ENCODE data around the gene GIPR.

GIPR gene

DNA sequence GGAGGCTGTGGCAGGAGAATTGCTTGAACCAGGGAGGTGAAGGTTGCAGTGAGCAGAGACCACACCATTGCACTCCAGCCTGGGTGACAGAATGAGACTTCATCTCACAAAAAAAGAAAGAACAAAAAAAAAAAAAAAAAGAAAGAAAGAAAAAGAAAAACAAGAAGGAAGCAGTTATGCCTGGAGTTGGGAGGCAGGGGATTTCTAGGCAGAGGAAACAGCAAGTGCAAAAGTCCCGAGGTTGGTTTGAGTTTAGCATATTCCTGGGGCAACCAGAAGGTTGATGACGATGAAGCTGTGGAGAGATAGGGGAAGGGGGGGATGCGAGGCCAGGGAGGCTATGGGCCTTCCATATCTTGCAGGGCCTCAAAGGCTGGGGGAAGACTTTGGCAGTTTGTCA is 17.3 kb upstream of the GIPR start:
- TF ChIP-seq, protein P1, sequence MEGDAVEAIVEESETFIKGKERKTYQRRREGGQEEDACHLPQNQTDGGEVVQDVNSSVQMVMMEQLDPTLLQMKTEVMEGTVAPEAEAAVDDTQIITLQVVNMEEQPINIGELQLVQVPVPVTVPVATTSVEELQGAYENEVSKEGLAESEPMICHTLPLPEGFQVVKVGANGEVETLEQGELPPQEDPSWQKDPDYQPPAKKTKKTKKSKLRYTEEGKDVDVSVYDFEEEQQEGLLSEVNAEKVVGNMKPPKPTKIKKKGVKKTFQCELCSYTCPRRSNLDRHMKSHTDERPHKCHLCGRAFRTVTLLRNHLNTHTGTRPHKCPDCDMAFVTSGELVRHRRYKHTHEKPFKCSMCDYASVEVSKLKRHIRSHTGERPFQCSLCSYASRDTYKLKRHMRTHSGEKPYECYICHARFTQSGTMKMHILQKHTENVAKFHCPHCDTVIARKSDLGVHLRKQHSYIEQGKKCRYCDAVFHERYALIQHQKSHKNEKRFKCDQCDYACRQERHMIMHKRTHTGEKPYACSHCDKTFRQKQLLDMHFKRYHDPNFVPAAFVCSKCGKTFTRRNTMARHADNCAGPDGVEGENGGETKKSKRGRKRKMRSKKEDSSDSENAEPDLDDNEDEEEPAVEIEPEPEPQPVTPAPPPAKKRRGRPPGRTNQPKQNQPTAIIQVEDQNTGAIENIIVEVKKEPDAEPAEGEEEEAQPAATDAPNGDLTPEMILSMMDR (conservative IDR thresholded peaks at IDR 0.05; ENCODE audit: low read length): no peak
- no peak for DNase-seq (ENCODE audit: low read depth)
- H3K4me3 ChIP-seq (ENCODE audit: low read length): no peak overlapping the region

DNA sequence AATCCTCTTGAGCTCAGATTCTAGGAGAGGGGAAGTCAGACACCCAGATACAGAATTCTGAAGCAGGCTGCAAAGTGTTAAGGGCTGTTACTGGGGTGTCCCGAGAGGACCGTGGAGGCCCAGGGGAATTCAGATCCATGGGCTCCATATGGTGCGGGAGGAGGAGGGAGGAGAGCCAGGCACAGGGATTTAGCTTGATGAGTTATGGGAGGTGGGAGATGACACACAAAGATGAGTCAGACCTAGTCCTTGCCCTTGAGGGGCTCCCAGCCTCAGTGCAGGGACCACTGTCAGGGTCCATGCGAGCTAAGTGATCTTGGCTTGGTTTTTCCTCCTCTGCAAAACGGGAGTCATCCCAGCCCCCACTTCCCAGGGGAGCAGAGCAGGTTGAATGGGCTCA is 14.4 kb upstream of the GIPR start:
- DNase-seq (ENCODE audit: low read depth): no peak
- TF ChIP-seq, protein P1 (conservative IDR thresholded peaks at IDR 0.05; ENCODE audit: low read length): no peak
- no peak overlapping the region for H3K4me3 ChIP-seq (ENCODE audit: low read length)

DNA sequence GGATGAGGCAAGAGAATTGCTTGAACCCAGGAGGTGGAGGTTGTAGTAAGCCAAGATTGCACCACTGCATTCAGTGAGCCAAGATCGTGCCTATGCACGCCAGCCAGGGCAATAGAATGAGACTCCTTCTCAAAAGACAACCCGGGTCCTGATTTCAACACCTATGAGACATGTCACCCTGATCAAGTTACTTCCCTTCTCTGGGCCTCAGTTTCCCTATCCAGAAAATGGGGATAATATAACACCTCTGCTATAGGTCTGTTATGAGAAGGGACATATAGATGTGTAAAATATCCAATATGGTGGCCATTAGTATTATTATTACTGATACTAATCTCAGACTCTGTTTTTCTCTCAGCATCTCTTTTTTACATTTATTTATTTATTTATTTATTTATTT is 12.9 kb upstream of the GIPR start:
- H3K4me3 ChIP-seq (ENCODE audit: low read length): no peak overlapping the region
- TF ChIP-seq, protein P1 (conservative IDR thresholded peaks at IDR 0.05; ENCODE audit: low read length): no peak
- no peak for DNase-seq (ENCODE audit: low read depth)

DNA sequence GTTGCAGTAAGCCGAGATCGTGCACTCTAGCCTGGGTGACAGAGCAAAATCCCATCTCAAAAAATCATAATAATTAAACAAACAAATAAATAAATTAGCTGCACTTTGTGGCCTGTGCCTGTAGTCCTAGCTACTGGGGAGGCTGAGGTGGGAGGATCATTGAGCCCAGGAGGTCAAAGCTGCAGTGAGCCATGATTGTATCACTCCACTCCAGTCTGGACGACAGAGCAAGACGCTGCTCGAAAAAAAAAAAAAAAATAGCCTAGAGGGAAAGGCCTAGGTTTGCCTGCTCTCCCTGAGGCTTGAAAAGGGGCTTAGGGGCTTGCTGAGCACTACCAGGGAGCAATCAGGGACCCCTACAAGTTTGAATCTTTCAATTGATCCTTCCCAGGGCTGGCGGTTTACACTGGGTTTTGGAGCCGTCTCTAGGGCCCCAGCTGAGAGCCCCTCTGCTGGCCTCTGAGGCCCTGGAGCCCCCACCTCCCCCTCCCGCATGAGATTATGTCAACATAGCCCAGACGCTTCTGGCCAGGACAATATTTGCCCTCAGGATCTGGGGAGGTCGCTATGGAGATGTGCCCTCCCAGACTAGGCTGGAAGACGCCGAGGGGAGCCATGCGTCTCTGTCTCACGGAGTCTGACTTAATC is 10.4 kb upstream of the GIPR start:
- TF ChIP-seq, protein P1 (conservative IDR thresholded peaks at IDR 0.05; ENCODE audit: low read length): no peak
- no peak for DNase-seq (ENCODE audit: low read depth)
- H3K4me3 ChIP-seq (ENCODE audit: low read length): no peak overlapping the region

DNA sequence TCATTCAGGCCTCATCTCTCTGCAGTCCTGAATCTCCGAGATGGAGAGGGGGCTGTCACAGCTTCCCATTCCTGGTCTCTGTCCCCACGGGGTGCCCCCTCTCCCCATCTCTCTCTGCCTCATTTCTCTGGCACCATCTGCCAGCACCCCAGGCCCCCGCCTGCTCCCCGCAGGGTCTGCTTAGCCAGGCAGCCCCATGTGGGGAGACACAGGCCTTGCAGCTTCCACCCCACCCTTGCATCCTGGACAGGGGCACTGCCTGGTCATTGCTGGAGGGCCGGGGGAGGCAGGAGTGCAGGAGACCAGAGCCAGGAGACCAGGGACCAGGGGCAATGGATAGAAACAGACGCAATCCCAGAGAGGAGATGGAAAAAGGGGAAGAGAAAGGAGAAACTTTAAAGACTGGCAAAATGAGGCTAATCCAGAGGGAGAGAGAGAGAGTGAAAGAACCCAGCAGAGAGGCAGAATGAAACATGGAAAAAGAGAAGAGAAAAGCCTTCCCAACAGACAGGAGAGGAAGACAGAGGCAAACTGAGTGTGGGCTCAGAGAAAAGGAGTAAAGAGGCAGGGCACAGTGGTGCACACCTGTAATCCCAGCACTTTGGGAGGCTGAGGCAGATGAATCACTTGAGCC is 8.8 kb upstream of the GIPR start:
- TF ChIP-seq, protein P1 (conservative IDR thresholded peaks at IDR 0.05; ENCODE audit: low read length): no peak
- no peak for DNase-seq (ENCODE audit: low read depth)
- H3K4me3 ChIP-seq (ENCODE audit: low read length): no peak overlapping the region

DNA sequence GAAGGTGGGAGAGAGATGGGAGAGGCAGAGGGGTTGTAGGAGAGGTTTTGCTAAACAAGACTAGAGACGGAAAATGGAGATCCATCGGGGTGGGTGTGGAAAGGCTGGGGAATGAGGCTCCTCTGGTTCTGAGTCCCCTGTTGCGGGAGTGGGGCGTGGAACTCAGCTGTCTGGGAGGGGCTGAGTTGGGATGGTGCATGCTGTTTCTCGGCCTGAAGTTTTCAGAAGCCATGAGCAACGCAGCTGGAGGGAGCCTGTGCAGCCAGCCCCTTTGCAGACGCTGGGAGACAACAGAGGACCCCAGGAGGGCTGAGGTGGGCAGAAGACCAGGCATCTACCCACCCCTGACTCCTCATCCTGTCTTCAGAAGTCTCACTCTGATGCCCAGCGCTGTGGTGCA is 7.4 kb upstream of the GIPR start:
- no peak overlapping the region for H3K4me3 ChIP-seq (ENCODE audit: low read length)
- no peak for DNase-seq (ENCODE audit: low read depth)
- TF ChIP-seq, protein P1 (conservative IDR thresholded peaks at IDR 0.05; ENCODE audit: low read length): no peak

DNA sequence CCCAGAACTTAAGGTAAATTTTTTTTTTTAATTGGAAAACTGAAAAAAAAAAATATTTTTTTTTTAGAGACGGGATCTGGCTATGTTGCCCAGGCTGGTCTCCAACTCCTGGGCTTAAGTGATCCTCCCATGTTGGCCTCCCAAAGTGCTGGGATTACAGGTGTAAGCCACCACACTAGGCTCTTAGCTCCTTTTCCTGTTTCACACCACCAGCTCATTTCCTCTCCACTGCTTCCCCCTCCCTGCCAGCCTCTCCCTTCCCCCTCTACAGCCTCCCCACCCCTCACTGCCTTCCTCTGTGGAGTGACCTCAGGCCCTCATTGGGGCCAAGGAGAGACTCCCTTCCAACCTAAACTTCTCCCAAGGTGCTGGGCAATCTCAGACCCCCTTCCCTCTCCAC is 4.2 kb upstream of the GIPR start:
- DNase-seq (ENCODE audit: low read depth): no peak

More for the DNA sequence above, 4.2 kb upstream of the GIPR start:
- TF ChIP-seq, protein P1 (conservative IDR thresholded peaks at IDR 0.05; ENCODE audit: low read length): no peak
- H3K4me3 ChIP-seq (ENCODE audit: low read length): no peak overlapping the region

All from AG10803 (cell line).